Right atrium auricular region (tissue), 2 donors: Measurements from ENCODE around the gene CD300LB. TPM values are rescaled to one million over a fixed set of nuclear protein-coding genes. Genes with fewer than 3 reads are reported as not detected.

Experiments
- DNase-seq: peaks from one replicate; pipeline ENCODE4 v3.0.0-alpha.2; 2019; ENCODE audit warnings: low spot score
- H3K27ac ChIP-seq, 2 donors: fragments of 200-600 bp; sonication (generic); 1 replicate in 1 of 2; 2 replicates in 1 of 2; pipeline ENCODE4 v1.5.1; 2016 to 2019
- H3K27me3 ChIP-seq, 2 donors: fragments of 200-600 bp; sonication (generic); one replicate each; pipeline versions ENCODE4 v1.5.1 to v1.6.0; 2017 to 2019
- H3K36me3 ChIP-seq: fragments of 200-600 bp; sonication (generic); one replicate; pipeline ENCODE4 v1.5.1; 2016
- H3K4me1 ChIP-seq, 2 donors: fragments of 200-600 bp; sonication (generic); one replicate each; pipeline versions ENCODE4 v1.5.1 to v1.6.0; 2017 to 2019
- H3K4me3 ChIP-seq, 2 donors: fragments of 200-600 bp; sonication (generic); 1 replicate in 1 of 2; 2 replicates in 1 of 2; pipeline ENCODE4 v1.5.1; 2017 to 2019; ENCODE audit warnings: mild to moderate bottlenecking in 1 of 2, moderate library complexity in 1 of 2
- H3K9me3 ChIP-seq, 2 donors: fragments of 200-600 bp; sonication (generic); one replicate each; pipeline ENCODE4 v1.5.1; 2019
- CTCF ChIP-seq, 2 donors: fragments of 200-600 bp; sonication (generic); IDR thresholded peaks; one replicate each; pipeline ENCODE4 v1.5.1; 2019; ENCODE audit warnings: antibody characterized with exemption in 2 of 2
- total RNA-seq, 2 donors: library from RNA; depleted of rRNA; stranded (reverse); fragments of >200 nt; gene quantifications; one replicate each; pipeline ENCODE4 v1.1.0, GENCODE V29; 2016

Gene CD300LB
- total RNA-seq, 2 donors from 2014 or later, result 0.31 TPM; not detected in 1

DNA sequence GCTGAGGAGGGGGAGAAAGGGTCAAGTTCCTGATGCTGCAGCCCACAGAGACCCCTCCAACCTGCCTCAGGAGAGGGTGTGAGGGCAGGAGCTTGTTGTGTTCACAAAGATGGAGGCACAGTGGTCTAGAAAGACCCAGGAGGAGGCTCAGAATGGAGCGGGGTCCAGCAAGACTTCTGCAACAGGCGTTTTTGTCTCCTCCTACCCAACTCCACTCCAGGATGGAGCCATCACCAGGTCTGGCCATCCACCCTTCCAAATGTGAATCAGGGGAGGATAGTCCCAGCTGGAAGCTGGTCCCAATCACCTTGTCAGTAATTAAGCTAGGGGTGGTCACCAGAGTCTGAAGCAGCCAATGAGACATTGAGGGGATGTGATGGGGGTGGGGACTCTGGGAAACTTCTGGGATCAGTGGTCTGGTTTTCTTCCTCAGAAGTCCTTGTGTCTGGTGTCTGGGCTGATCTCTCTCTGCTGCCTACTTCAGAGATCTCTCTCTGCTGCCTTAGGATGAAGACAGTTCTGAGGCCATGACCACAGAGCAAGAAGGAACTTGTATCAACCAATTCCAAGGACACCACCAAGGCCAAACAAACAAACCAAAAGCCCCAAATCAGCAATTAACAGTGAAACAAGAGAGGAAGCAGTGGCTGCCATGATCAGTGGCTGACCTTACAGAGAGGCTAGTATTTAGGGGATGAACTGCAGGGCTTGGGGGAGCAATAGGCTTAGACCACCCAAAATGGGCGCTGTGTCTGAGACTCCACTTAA is 14.5 kb downstream of the CD300LB start:
- H3K27me3 ChIP-seq, result no peaks in the 10 kb centered on the region
- TF ChIP-seq CTCF (IDR thresholded peaks at IDR 0.05), result no peak
- DNase-seq, result no peak
- no peak overlapping the region for H3K27ac ChIP-seq
- no peak overlapping the region for H3K4me3 ChIP-seq
- H3K4me1 ChIP-seq, result no peaks in the 10 kb centered on the region
- H3K36me3 ChIP-seq, result no peaks in the 10 kb centered on the region
- H3K9me3 ChIP-seq, result no peaks in the 10 kb centered on the region

DNA sequence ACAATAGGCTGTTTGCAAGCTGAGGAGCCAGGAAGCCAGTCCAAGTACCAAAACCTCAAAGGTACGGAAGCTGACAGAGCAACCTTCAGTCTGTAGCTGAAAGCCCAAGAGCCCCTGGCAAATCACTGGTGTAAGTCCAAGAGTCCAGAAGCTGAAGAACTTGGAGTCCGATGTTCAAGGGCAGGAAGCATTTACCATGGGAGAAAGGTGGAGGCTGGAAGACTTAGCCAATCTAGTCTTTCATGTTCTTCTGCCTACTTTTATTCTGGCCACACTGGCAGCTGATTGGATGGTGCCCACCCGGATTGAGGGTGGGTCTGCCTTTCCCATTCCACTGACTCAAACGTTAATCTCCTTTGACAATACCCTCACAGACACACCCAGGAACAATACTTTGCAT is 15.3 kb downstream of the CD300LB start:
- no peaks in the 10 kb centered on the region for H3K4me1 ChIP-seq
- H3K36me3 ChIP-seq, result no peaks in the 10 kb centered on the region
- no peak for TF ChIP-seq CTCF (IDR thresholded peaks at IDR 0.05)
- no peaks in the 10 kb centered on the region for H3K9me3 ChIP-seq
- no peak overlapping the region for H3K27ac ChIP-seq
- H3K27me3 ChIP-seq, result no peaks in the 10 kb centered on the region
- DNase-seq, result no peak
- no peak overlapping the region for H3K4me3 ChIP-seq

GRCh38 chr17:74514632-74515334 is 16.5 kb downstream of the CD300LB start:
- H3K4me3 ChIP-seq, result no peak overlapping the region
- no peak for DNase-seq
- H3K9me3 ChIP-seq, result no peaks in the 10 kb centered on the region
- H3K27me3 ChIP-seq, result no peaks in the 10 kb centered on the region
- no peak for TF ChIP-seq CTCF (IDR thresholded peaks at IDR 0.05)
- no peak overlapping the region for H3K27ac ChIP-seq
- H3K4me1 ChIP-seq, result no peaks in the 10 kb centered on the region
- H3K36me3 ChIP-seq, result no peaks in the 10 kb centered on the region

DNA sequence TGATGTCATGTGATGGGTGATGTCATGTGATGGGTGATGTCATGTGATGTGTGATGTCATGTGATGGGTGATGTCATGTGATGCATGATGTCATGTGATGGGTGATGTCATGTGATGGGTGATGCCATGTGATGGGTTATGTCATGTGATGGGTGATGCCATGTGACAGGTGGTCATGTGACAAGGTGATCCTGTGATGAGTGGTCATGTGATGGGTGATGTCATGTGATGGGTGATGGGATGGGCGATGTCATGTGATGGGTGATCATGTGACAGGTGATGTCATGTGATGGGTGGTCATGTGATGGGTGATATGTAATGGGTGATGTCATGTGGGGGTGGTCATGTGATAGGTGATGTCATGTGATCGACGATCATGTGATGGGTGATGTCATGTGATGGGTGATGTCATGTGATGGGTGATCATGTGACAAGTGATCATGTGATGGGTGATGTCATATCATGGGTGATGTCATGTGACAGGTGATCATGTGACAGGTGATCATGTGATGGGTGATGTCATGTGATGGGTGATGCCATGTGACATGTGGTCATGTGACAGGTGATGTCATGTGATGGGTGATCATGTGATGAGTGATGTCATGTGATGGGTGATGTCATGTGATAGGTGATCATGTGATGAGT is 17.2 kb downstream of the CD300LB start:
- Histone ChIP-seq H3K9me3 (no peaks in the 10 kb centered on the region), H3K27ac (no peak overlapping the region), H3K27me3 (no peaks in the 10 kb centered on the region), H3K4me1 (no peaks in the 10 kb centered on the region), H3K4me3 (no peak overlapping the region), H3K36me3 (no peaks in the 10 kb centered on the region)
- DNase-seq, result no peak
- TF ChIP-seq CTCF (IDR thresholded peaks at IDR 0.05), result no peak

- TF ChIP-seq CTCF (IDR thresholded peaks at IDR 0.05), result no peak
- Histone ChIP-seq H3K9me3 (no peaks in the 10 kb centered on the region), H3K27me3 (no peaks in the 10 kb centered on the region), H3K36me3 (no peaks in the 10 kb centered on the region), H3K27ac (peak overlapping the region in 1 of 2 donors; percentile 24), H3K4me1 (no peaks in the 10 kb centered on the region), H3K4me3 (no peak overlapping the region)
- peak; percentile 55 for DNase-seq
These were observed 18.6 kb downstream of the CD300LB start for GRCh38 chr17:74512624-74513091.
